MV-4-11 (cell line): Measurements from ENCODE around the gene YIPF2.
"Not testable (repeated sequence)": the region's sequence is repeated elsewhere in the genome, so short reads cannot be mapped to it uniquely, and the experiment has no call there.

Experiments used
- DNase-seq: peaks from one replicate; lab custom pipeline; 2025; lab: John Stamatoyannopoulos, UW

Gene YIPF2

GRCh38 chr19:10928563-10929401 is at the start of gene YIPF2, which contains the start of gene TIMM29:
TSS of gene YIPF2 (minus strand) at chr19:10928639. CDS start at chr19:10928410, 229 bp downstream.
TSS of gene TIMM29 (plus strand) at chr19:10928811. CDS start at chr19:10928823, 12 bp downstream.
- DNase-seq, result peak; percentile 99

GRCh38 chr19:10977742-10978092 is 49.3 kb upstream of the YIPF2 start:
- DNase-seq, result peak; percentile 36

- no peak for DNase-seq
Observed at GRCh38 chr19:10976131-10976892, 47.9 kb upstream of the YIPF2 start.

GRCh38 chr19:10975374-10976130 is 47.1 kb upstream of the YIPF2 start:
- DNase-seq, result no peak

- peak; percentile 40 for DNase-seq
Observed at GRCh38 chr19:10971107-10971726, 42.8 kb upstream of the YIPF2 start.

GRCh38 chr19:10968527-10969135 is 40.2 kb upstream of the YIPF2 start:
- DNase-seq, result no peak

- no peak for DNase-seq
Observed at GRCh38 chr19:10966809-10967208, 38.4 kb upstream of the YIPF2 start.

- no peak for DNase-seq
Observed at GRCh38 chr19:10965398-10965797, 37.0 kb upstream of the YIPF2 start.

- DNase-seq, result no peak
Observed at GRCh38 chr19:10964903-10965302, 36.5 kb upstream of the YIPF2 start.

- no peak for DNase-seq
Observed at GRCh38 chr19:10963865-10964264, 35.4 kb upstream of the YIPF2 start.

- DNase-seq, result no peak
Observed at GRCh38 chr19:10962863-10963262, 34.4 kb upstream of the YIPF2 start.

- DNase-seq, result no peak
Observed at GRCh38 chr19:10961073-10961860, 32.8 kb upstream of the YIPF2 start.

- peak; percentile 96 for DNase-seq
Observed at GRCh38 chr19:10960314-10961072, 32.1 kb upstream of the YIPF2 start, which contains the start of gene SMARCA4. TSS of gene SMARCA4 (plus strand) at chr19:10961030. CDS start at chr19:10984152, 23,122 bp downstream.

- DNase-seq, result not testable (repeated sequence)
Observed at GRCh38 chr19:10959277-10959968, 31.0 kb upstream of the YIPF2 start.

GRCh38 chr19:10952809-10953208 is 24.4 kb upstream of the YIPF2 start:
- DNase-seq, result no peak

- no peak for DNase-seq
Observed at GRCh38 chr19:10946958-10947657, 18.7 kb upstream of the YIPF2 start.

- DNase-seq, result no peak
Observed at GRCh38 chr19:10945264-10945663, 16.8 kb upstream of the YIPF2 start.

- DNase-seq, result not testable (repeated sequence)
Observed at GRCh38 chr19:10943412-10943811, 15.0 kb upstream of the YIPF2 start.
